ENCODE data around the gene TANC1. TPM values are rescaled to one million over a fixed set of nuclear protein-coding genes. Genes with fewer than 3 reads are reported as not detected.
"Not testable (repeated sequence)": the region's sequence is repeated elsewhere in the genome, so short reads cannot be mapped to it uniquely, and the experiment has no call there.

The TANC1 gene
- total and polyA plus RNA-seq, 2 of the 4 experiments (the other 2 are of a cell fraction) = 10.2 to 12.9 TPM

- CTCF ChIA-PET = interaction anchor here (1.1 kb wide), 1 partner anchor 82 kb away, joined by 4 read pairs; no protein-coding TSS in a partner anchor
- H3K27me3 ChIP-seq (ENCODE audit: control insufficient read depth, insufficient read depth, low read length); H2BK15ac ChIP-seq (ENCODE audit: low read depth, low read length); H3K4me3 ChIP-seq (ENCODE audit: insufficient read depth, low read depth, low read length); H4K20me1 ChIP-seq (ENCODE audit: insufficient read depth, low read length); H2AK5ac ChIP-seq (ENCODE audit: low read depth, low read length); dilution Hi-C loops (cut with HindIII; ENCODE audit: low sequenced_read_pairs, unreplicated experiment); H4K5ac ChIP-seq (ENCODE audit: low read depth, low read length); H3K36me3 ChIP-seq (ENCODE audit: control insufficient read depth, insufficient read depth, low read length); H3K4ac ChIP-seq (ENCODE audit: low read depth, low read length); H3K18ac ChIP-seq (ENCODE audit: low read depth, low read length); H2BK5ac ChIP-seq (ENCODE audit: low read depth, low read length, poor library complexity, severe bottlenecking); H3K4me2 ChIP-seq (ENCODE audit: low read depth, low read length); H4K91ac ChIP-seq (ENCODE audit: insufficient read depth, low read depth, low read length); ATAC-seq (ENCODE audit: low read depth); POLR2A ChIA-PET (ENCODE audit: unreplicated experiment); H3K9me3 ChIP-seq (ENCODE audit: control insufficient read depth, insufficient read depth, low read length); BruUV-seq (replicated peaks); H3K56ac ChIP-seq (ENCODE audit: extremely low read depth, insufficient read depth, low read length); H3K27ac ChIP-seq (ENCODE audit: insufficient read depth, low read length); DNase-seq; H3K9ac ChIP-seq (ENCODE audit: low read depth, low read length); in situ Hi-C loops (cut with MboI; ENCODE audit: low sequenced_read_pairs); H3K4me1 ChIP-seq (ENCODE audit: control insufficient read depth, insufficient read depth, low read length); H3K9me1 ChIP-seq (ENCODE audit: insufficient read depth, low read length); intact Hi-C loops (cut with micrococcal nuclease); H2AFZ ChIP-seq (replicated peaks; ENCODE audit: low read length, poor library complexity); H2AK9ac ChIP-seq (replicated peaks; ENCODE audit: low read depth, low read length, poor library complexity); H2BK20ac ChIP-seq (ENCODE audit: low read depth, low read length); H3K14ac ChIP-seq (replicated peaks; ENCODE audit: low read depth, low read length); H2BK120ac ChIP-seq (ENCODE audit: low read depth, low read length); H4K8ac ChIP-seq (ENCODE audit: low read depth in 2 of 2, low read length in 2 of 2); H3K23ac ChIP-seq (ENCODE audit: low read depth, low read length): not testable (repeated sequence)
- WGBS, 2 experiments (ENCODE audit: extremely low coverage in 2 of 2, insufficient read length in 1 of 2) = no CpG with 5 or more reads among the region's 3 CpGs
- H3K79me1 ChIP-seq (ENCODE audit: low read depth in 1 of 2, low read length in 2 of 2) = peaks cover 26 to 47% of the 10 kb centered on the region in 2 experiments
These were observed 68.0 kb downstream of the TANC1 start for GRCh38 chr2:159036461-159036860.

DNA sequence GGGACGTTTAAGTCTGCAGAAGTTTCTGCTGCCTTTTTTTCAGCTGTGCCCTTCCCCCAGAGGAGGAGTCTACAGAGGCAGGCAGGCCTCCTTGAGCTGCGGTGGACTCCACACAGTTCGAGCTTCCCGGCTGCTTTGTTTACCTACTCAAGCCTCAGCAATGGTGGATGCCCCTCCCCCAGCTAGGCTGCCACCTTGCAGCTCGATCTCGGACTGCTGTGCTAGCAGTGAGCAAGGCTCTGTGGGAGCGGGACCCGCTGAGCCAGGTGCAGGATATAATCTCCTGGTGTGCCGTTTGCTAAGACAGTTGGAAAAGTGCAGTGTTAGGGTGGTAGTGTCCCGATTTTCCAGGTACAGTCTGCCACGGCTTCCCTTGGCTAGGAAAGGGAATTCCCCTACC, 72.9 kb downstream of the TANC1 start:
- H3K9me3 ChIP-seq (ENCODE audit: control insufficient read depth, insufficient read depth, low read length); H3K4me1 ChIP-seq (ENCODE audit: control insufficient read depth, insufficient read depth, low read length); H4K5ac ChIP-seq (ENCODE audit: low read depth, low read length); H3K9ac ChIP-seq (ENCODE audit: low read depth, low read length); ATAC-seq (ENCODE audit: low read depth); H3K4me2 ChIP-seq (ENCODE audit: low read depth, low read length); POLR2A ChIA-PET (ENCODE audit: unreplicated experiment); DNase-seq; H2BK20ac ChIP-seq (ENCODE audit: low read depth, low read length); intact Hi-C loops (cut with micrococcal nuclease); H3K27ac ChIP-seq (ENCODE audit: insufficient read depth, low read length); H2BK5ac ChIP-seq (ENCODE audit: low read depth, low read length, poor library complexity, severe bottlenecking); H3K23ac ChIP-seq (ENCODE audit: low read depth, low read length); H2AK5ac ChIP-seq (ENCODE audit: low read depth, low read length); dilution Hi-C loops (cut with HindIII; ENCODE audit: low sequenced_read_pairs, unreplicated experiment); H3K4me3 ChIP-seq (ENCODE audit: insufficient read depth, low read depth, low read length); CTCF ChIA-PET; H4K91ac ChIP-seq (ENCODE audit: insufficient read depth, low read depth, low read length); H3K18ac ChIP-seq (ENCODE audit: low read depth, low read length); H3K56ac ChIP-seq (ENCODE audit: extremely low read depth, insufficient read depth, low read length); in situ Hi-C loops (cut with MboI; ENCODE audit: low sequenced_read_pairs); H3K4ac ChIP-seq (ENCODE audit: low read depth, low read length); H2AK9ac ChIP-seq (replicated peaks; ENCODE audit: low read depth, low read length, poor library complexity); H4K8ac ChIP-seq (ENCODE audit: low read depth in 2 of 2, low read length in 2 of 2); H2BK120ac ChIP-seq (ENCODE audit: low read depth, low read length); H2AFZ ChIP-seq (replicated peaks; ENCODE audit: low read length, poor library complexity); BruUV-seq (replicated peaks); H3K14ac ChIP-seq (replicated peaks; ENCODE audit: low read depth, low read length); H2BK15ac ChIP-seq (ENCODE audit: low read depth, low read length); H3K27me3 ChIP-seq (ENCODE audit: control insufficient read depth, insufficient read depth, low read length): not testable (repeated sequence)
- Histone ChIP-seq H3K79me1 (ENCODE audit: low read depth in 1 of 2, low read length in 2 of 2) (peaks cover 7 to 40% of the 10 kb centered on the region in 2 experiments), H3K36me3 (ENCODE audit: control insufficient read depth, insufficient read depth, low read length) (peaks cover 10% of the 10 kb centered on the region), H3K9me1 (ENCODE audit: insufficient read depth, low read length) (peaks cover 18% of the 10 kb centered on the region), H4K20me1 (ENCODE audit: insufficient read depth, low read length) (peaks cover 13% of the 10 kb centered on the region; the same call in 1 of the 2 replicates)
- WGBS, 2 experiments (ENCODE audit: extremely low coverage in 2 of 2, insufficient read length in 1 of 2) = 90% methylated on average over 2 of the region's 11 CpGs; no CpG with 5 or more reads in 1 of the 2 experiments

All from IMR-90 (cell line).